Globus pallidus (tissue), 1 donor: ENCODE data around the gene HNMT.
"Not testable (repeated sequence)": the region's sequence is repeated elsewhere in the genome, so short reads cannot be mapped to it uniquely, and the experiment has no call there.

Experiments
- DNase-seq: peaks from one replicate; pipeline ENCODE4 v3.0.0-alpha.2; 2015; ENCODE audit warnings: low spot score

The HNMT gene

GRCh38 chr2:138043588-138043987, 79.3 kb downstream of the HNMT start:
- not testable (repeated sequence) for DNase-seq

GRCh38 chr2:138058427-138058826, 94.2 kb downstream of the HNMT start:
- DNase-seq: no peak

DNA sequence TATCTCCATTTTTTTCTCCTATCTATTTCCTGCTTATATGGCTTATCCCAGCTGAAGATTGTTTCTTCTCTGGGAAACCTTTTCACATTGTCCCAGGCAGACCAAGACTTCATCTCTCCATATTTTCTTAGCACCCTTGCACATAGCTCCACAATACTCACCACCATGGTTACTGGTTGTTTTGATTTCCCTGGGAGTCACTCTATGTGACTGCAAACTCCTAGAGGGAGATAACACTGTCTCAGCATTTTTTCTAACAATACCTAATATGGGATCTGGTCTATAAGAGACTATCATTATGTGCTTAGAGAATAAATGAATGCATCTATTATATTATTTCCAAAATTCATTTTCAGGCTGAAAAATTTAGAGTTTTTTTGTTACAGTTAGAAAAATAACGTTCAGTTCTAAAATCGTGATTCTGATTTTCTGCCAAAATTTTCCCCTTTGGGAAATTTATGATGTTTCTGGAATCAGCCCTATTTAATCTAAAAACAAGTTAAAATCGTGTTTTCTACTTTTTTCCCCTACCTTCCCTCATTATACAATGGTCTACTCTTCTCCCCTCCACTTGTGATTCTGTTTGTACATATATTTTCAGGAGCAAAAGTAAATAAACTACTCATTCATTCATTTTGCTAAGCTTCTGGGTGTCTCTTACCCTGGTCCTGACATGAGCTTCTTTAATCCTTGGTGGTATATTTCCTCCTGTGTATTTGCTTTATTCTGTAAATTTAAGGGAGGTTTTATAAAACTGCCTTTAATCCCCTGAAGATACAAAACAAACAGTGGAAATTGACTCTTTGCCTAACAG, 95.4 kb downstream of the HNMT start:
- DNase-seq: no peak

DNA sequence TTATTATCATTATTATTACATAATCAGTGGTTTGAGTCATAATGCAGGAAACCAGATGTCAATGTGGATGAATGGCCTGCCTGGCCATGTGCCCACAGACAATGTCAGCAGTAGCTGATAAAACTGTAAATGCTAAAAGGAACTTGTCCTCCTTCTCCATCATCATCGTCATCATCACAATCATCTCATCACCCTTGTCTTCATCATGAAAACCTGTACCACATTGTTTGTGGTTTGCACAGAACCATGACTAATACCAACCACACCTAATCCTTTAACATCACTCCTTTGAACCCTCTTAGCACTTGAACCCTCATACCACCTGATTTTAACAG, 96.0 kb downstream of the HNMT start:
- no peak for DNase-seq

GRCh38 chr2:138061961-138062360, 97.7 kb downstream of the HNMT start:
- DNase-seq: no peak

- DNase-seq: no peak
Observed at GRCh38 chr2:138063181-138063580, 98.9 kb downstream of the HNMT start.
